ENCODE data around the gene MRPL58.
A peak's percentile ranks its signal among the peaks of the same experiment; 100 is the strongest.

The MRPL58 gene

GRCh38 chr17:75064867-75065561, 52.5 kb downstream of the MRPL58 start:
- no peak for DNase-seq (ENCODE audit: low read depth)
- TF ChIP-seq, protein P1, sequence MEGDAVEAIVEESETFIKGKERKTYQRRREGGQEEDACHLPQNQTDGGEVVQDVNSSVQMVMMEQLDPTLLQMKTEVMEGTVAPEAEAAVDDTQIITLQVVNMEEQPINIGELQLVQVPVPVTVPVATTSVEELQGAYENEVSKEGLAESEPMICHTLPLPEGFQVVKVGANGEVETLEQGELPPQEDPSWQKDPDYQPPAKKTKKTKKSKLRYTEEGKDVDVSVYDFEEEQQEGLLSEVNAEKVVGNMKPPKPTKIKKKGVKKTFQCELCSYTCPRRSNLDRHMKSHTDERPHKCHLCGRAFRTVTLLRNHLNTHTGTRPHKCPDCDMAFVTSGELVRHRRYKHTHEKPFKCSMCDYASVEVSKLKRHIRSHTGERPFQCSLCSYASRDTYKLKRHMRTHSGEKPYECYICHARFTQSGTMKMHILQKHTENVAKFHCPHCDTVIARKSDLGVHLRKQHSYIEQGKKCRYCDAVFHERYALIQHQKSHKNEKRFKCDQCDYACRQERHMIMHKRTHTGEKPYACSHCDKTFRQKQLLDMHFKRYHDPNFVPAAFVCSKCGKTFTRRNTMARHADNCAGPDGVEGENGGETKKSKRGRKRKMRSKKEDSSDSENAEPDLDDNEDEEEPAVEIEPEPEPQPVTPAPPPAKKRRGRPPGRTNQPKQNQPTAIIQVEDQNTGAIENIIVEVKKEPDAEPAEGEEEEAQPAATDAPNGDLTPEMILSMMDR (IDR thresholded peaks at IDR 0.05; ENCODE audit: control insufficient read depth, insufficient read depth, low read depth, low read length, missing control alignments) = no peak
- no peak overlapping the region for H3K4me3 ChIP-seq (ENCODE audit: control insufficient read depth, low read depth, low read length)

GRCh38 chr17:75065562-75066151, 53.2 kb downstream of the MRPL58 start:
- H3K4me3 ChIP-seq (ENCODE audit: control insufficient read depth, low read depth, low read length) = no peak overlapping the region
- no peak for DNase-seq (ENCODE audit: low read depth)
- TF ChIP-seq, protein P1 (IDR thresholded peaks at IDR 0.05; ENCODE audit: control insufficient read depth, insufficient read depth, low read depth, low read length, missing control alignments) = no peak

DNA sequence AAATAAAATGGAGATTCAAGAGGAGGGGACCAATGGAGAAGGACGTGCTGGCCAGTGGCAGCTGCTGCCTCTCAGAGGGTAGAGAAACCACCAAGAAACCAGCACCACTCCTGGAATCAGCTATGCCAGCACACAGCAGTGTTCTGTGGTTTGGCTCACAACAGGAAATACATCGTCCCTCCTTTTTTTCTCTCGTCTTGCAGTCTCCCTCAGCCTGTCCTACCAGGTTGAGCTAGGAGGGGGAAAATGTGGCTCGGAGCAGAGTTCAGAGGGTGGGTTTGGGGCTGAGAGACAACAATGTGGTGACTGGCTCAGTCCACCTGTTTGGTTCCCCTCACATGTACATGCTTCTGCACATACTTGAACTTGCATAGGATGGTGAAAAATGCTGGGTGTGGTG, 55.4 kb downstream of the MRPL58 start:
- DNase-seq (ENCODE audit: low read depth) = no peak
- TF ChIP-seq, protein P1 (IDR thresholded peaks at IDR 0.05; ENCODE audit: control insufficient read depth, insufficient read depth, low read depth, low read length, missing control alignments) = no peak
- no peak overlapping the region for H3K4me3 ChIP-seq (ENCODE audit: control insufficient read depth, low read depth, low read length)

- no peak for DNase-seq (ENCODE audit: low read depth)
- H3K4me3 ChIP-seq (ENCODE audit: control insufficient read depth, low read depth, low read length) = no peak overlapping the region
- TF ChIP-seq, protein P1 (IDR thresholded peaks at IDR 0.05; ENCODE audit: control insufficient read depth, insufficient read depth, low read depth, low read length, missing control alignments) = no peak
Measured at GRCh38 chr17:75068750-75069149, 56.3 kb downstream of the MRPL58 start.

- TF ChIP-seq, protein P1 (IDR thresholded peaks at IDR 0.05; ENCODE audit: control insufficient read depth, insufficient read depth, low read depth, low read length, missing control alignments) = peak; percentile 52
- DNase-seq (ENCODE audit: low read depth) = no peak
- H3K4me3 ChIP-seq (ENCODE audit: control insufficient read depth, low read depth, low read length) = no peak overlapping the region
Measured at GRCh38 chr17:75069783-75070182, 57.3 kb downstream of the MRPL58 start.

All from AG09309 (cell line).